T-helper 1 cell (primary cell): ENCODE measurements around the gene LYZL1.
A peak's percentile ranks its signal among the peaks of the same experiment; 100 is the strongest.
"Not testable (repeated sequence)": the region's sequence is repeated elsewhere in the genome, so short reads cannot be mapped to it uniquely, and the experiment has no call there.

Experiments
- DNase-seq, 5 donors: peaks; one replicate each; pipeline ENCODE4 v3.0.0-alpha.2; 2012 to 2020

LYZL1 gene

DNA sequence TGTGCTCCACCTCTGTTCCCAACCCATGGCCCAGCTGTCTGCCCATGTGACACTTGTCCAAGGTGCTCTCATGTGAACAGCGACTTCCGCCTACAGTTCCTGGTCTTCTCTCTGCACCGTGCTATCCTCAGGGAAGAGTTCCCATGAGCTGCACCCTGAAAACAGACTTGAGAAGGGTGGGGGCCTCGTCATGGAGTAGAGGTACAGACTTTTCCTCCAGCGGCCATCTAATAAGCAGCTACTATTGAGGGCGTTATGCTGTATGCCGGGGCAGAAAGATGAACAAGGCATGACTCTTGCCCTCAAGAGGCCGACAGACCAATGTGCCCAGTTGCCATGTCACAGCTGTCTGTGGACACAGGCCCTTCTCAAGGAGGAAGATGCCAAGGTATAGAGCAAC, 25.4 kb upstream of the LYZL1 start:
- DNase-seq = no peak

DNA sequence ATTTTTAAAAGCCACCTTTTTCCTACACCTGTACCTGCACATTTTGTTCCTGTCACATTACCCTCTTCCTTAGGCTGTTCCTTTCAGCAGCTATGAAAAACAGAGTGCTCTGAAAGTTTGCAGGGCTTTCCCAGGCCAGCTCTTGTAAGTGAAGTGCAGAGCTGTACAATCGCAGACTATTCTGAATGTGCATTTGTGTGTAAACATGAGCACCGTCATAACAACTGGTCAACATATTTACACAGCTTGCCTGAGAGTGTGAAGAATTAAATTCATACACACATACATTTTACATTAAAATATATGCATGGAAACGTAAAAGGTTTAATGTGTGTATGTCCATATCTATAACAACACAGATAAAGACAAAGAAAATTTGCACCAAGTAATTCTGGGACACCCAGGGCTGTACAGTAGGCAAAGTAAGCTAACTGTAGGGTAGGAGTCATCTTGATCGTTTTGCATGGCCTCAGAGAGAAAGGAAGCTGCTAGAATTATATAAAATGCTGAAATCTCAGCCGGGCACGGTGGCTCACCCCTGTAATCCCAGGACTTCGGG, 23.6 kb upstream of the LYZL1 start:
- DNase-seq = no peak

DNA sequence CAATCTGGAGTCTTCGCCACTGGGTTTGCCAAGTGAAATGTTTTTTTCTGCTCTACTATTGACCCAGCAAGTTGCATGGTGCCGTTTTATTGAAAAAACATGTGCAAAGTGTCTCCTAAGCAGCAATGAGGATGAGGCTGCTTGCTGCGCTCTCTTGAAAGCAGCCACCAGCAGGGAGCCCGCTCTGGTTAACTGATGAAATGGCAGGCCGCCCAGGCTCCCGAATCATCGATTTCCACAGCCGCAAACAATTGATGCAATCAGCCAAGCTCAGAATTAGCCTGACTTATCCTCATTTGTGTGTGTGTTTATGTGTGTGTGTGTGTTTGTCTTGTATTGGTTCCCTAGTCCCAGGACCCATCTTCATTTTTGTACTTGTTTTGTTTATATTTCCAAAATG, 22.2 kb upstream of the LYZL1 start:
- DNase-seq = no peak

DNA sequence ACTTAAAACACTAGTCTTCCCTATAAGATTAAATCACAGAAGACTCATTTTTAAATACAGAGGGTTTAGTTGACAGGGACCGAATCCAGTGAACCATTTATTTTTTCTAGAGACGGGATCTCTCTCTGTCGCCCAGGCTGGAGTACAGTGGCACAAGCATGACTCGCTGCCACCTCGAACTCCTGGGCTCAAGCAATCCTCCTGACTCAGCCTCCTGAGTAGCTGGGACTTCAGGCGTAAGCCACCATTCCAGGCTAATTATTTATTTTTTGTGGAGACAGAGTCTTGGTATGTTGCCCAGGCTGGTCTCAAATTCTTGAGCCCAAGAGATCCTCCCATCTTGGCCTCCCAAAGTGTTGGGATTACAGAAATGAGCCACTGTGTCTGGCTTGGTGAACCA, 20.9 kb upstream of the LYZL1 start:
- no peak for DNase-seq

DNA sequence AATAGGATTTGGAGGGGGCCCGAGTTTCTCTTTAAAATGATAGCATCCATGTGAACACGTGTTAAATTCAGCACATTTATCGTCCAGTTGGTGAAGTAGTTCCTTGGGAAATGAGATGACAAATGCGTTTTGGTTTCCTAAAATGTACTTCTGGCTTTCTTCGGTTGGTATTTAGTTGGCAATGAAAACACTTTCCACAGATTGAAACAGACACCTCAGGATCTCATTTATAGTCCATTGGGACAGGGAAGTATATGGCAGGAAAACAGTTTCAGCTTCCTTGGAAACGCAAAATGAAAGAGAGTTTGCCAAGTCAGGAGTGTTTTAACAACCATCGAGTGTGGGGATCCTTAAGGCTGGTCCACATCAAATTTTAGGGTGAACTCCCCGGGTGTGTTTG, 19.4 kb upstream of the LYZL1 start:
- DNase-seq = no peak

DNA sequence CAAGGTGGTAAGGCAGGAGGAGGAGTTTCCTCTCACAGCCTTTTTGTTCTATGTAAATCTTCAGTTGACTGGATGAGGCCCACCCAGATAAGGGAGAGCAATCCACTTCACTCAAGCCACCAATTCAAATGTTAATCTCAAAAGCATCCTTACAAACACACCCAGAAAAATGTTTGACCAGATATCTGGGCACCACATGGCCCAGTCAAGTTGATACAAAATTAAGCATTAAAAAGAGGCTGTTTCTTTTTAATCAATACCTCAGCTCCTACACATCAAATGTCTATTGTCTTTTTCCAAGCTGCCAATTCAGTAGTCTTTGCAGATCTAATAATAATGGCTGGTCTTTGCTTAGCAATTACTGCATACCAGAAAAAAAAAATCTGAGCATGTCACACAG, 18.0 kb upstream of the LYZL1 start:
- no peak for DNase-seq

DNA sequence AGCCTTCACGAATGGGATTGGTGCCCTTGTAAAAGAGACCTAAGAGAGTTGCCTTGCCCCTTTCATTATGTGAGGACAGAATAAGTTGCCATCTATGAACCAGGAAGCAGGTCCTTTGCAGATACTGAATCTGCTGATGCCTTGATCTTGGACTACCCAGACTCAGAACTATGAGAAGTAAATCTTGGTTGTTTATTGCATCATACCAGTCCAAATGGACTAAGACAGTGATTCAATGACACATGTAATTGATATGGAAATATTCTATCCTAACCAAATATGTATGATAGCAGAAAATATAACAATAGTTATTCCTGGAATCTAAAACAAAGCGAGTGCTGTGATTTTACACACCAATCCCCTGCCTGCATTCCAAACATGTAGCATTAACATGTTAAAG, 17.0 kb upstream of the LYZL1 start:
- DNase-seq = no peak

DNA sequence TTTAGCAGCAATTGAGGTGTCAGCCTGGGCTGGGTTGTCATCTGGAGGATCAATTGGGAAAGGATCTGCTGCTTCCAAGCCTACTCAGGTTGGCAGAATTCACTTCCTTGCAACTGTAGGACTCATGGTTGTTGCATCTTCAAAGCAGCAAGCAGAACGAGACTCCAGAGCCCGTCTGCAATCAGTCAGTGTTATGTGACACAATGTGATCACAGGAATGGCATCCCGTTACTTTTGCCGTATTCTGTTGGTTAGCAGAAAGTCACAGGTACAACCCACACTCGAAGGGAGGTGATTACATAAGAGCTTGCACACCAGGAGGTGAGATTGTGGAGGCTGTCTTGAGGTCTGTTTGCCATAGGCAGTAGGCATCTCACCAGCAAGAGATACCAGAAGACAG, 15.4 kb upstream of the LYZL1 start:
- DNase-seq = no peak

DNA sequence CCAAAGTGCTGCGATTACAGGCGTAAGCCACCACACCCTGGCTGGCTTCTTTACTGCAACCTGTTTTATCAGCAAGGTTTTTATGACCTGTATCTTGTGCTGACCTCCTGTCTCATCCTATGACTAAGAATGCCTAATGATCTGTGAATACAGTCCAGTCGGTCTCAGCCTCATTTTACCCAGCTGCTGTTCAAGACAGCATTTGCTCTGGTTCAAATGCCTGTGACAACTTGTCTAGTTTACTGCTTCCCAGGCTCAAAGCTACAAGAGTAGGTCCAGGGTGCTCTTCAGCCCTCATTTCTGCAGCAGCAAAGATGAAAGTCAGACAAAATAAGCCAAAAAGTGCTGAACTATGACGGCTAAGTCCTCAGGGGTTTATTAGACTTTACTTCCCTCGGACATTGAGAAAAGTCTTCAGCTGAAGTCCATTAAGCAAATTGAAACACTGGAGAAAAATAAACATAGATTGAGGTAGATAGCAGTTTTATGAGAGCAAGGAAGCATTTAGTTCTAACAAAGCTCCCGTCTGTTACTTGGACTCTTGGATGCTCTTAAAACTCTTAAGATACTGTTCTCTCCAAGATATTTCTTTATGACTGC, 12.5 kb upstream of the LYZL1 start:
- DNase-seq = no peak

DNA sequence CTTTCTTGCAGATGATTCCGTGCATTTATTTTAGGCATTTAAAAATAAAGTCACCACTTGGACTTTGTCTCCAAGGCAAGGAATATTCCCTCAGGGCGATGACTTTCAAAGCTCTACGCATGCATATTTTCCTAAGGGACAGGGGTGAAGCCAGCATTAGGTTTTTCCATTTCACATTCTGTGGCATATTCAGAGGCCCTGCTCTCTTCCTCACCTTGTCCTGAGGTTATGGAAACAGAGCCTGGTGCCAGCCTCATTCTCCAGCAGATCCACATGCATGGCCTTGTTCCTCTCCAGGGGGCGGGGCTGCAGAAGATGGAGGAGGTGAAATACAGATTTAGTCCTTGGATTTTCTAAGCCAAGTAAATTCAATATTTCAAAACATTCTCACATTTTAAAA, 11.6 kb upstream of the LYZL1 start:
- no peak for DNase-seq

DNA sequence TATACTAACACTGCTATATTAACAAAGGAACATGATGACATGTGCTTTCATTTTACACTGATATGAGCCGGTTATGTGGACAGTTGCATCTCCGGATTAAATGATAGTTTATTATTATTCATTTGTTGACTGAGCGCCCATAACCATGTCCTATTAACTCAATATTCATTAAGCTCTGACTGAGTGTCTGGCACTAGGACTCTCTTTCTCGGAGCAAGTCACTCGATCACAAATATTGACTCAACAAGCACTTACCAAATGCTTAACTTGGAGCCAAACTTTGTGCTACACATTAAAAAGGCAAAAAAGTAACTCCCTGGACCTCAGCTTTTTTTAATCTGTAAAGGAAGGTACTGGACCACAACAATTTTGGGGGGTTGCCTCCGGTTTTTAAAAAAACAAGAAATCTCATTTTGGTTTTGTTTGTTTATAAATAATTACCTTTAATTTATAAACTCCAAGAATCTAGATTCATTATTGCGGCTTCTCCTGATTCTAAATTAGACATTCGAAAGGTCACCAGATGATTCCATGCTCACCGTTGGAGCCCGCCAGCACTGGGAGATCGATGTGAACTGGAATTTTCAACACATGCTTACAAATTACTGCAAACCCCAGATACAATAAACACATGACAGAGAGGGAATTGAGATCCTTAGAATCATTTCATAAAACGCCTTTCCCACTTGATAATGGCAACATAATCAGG, 8.9 kb upstream of the LYZL1 start:
- no peak for DNase-seq

DNA sequence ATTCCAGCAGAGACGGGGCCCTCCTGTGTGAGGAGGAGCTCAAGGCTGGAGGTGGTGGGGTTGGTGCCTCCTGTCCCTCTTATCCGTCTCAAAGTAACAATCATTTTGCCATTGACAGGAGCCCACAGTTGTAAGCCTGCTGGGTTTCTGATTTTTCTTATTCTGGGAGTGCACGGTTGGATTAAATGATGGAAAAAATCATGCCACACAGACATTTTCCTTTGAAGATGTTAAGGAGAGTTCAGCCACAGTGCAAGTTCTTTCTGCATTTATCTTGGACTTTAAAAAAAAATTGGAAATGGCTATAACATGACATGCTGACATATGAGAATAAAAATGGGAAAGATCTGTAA, 8.4 kb upstream of the LYZL1 start:
- no peak for DNase-seq

DNA sequence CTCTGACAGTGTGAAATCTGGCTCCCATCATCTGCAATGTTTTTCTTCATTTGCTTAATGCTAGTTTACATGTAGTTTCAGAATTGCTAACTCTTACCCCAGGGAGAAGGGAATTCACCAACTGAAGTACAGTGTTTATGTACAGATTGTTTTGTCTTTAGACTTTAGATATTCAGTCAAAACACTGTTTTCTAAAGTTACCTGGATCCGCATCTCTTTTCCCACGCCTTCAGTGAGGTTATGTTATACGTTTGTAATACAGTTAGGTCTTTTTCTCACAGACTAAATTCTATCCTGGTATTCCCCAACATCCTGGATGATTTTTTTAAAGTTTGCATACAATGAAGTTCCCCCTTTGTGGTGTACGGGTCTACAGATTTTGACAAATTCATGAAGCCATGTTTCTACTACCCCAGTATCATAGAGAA, 3.2 kb upstream of the LYZL1 start:
- no peak for DNase-seq

DNA sequence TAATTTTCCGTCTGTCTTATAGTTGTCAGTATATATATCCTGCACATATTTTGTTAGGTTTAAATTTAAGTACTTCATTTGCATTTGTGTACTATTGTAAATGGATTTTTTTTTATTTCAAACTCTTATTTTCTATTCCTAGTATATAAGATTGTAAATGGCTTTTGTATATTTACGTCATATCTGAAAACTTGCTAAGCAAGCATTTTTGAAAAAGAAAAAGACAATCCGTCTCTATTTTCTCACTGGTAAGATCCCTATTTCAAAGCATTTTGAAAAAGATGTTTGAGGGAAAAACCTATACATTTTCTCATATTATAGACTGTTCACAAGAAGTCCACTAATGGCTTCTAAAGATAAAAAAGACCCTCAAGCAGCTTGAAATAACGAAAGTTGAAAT, 1.2 kb upstream of the LYZL1 start:
- DNase-seq = no peak

DNA sequence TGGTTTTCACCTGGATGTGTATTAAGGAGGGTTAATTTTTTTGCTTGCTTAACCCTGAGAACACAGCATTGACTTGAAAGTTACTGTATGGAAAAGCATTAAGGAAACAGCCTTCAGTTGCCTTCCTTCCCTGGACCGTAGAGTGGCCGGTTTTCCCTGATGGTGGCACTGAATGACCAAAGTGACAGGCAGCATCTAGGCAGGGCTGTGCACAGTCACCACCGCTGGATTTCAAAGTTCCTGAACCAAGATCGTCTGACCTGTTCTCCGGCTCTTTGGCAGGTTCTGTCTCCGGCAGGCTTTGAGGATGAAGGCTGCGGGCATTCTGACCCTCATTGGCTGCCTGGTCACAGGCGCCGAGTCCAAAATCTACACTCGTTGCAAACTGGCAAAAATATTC, 2.7 kb downstream of the LYZL1 start:
- not testable (repeated sequence) for DNase-seq

DNA sequence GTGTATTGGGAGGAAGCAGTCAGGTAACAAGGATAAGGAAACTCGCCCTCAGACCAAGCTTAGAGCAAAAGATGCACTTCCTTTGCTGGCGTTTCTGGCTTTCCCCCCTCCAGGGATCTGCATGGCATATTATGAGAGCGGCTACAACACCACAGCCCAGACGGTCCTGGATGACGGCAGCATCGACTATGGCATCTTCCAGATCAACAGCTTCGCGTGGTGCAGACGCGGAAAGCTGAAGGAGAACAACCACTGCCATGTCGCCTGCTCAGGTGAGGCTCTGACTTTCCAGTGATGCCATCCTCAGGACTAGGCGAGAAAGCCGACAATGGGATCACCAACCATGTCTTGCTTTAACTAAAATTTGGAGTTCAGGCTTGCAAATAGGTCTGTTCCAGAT, 3.5 kb downstream of the LYZL1 start:
- DNase-seq = not testable (repeated sequence)

DNA sequence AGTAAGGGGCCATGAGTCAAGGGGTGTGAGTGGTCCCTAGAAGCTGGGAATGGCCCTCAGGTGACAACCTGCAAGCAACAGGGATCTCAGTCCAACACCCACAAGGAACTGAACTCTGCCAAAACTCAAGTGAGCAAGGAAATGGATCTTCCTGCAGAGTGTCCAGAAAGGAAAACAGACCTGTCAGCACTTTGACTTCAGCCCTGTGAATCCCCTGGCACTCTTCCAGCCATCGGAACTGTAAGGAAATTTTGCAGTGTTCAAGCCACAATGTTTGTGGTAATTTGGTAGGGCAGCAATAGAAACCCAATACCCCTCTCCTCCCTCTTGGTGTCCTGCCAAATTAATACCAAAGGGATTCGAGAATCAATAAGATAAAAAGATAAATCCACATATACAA, 6.9 kb downstream of the LYZL1 start:
- no peak for DNase-seq

DNA sequence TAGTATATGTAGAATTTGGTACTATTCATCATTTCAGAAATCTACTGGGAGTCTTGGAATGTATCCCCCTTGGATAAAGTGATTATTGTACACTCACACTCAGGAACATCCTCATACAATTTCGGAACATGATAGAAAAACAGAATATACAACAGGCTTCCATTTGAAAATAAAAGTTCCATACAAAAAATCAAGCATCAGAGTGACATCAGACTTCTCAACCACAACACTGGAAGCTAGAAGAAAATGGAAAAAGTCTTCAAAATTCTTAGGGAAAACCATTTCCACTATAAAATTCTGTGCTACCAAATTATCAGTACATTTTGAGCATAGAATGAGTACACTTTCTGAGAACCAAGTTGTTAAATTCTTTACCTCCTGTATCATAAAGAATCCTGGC, 8.8 kb downstream of the LYZL1 start:
- no peak for DNase-seq

DNA sequence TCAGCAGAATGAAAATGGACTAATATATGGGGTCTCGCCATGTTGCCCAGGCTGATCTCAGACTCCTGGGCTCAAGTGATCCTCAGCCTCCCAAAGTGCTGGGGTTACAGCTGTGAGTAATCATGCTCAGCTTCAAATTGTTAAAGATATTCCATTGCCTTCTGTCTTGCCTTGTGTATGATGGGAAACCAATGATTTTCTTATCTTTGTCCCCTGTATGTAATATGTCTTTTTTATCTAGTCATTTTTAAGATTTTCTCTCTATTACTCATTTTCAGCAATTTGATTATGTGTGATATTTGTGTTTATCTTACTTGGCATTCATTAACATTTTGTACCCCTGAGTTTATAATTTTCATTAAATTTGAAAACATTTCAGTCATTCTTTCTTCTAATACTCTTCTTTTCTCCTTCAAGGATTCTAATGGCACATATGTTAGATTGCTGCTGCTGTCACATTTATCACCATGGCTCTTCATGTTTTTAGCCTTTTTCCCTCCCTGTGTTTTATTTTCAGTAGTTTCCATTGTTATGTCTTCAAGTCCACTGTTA, 12.6 kb downstream of the LYZL1 start:
- DNase-seq = no peak

DNA sequence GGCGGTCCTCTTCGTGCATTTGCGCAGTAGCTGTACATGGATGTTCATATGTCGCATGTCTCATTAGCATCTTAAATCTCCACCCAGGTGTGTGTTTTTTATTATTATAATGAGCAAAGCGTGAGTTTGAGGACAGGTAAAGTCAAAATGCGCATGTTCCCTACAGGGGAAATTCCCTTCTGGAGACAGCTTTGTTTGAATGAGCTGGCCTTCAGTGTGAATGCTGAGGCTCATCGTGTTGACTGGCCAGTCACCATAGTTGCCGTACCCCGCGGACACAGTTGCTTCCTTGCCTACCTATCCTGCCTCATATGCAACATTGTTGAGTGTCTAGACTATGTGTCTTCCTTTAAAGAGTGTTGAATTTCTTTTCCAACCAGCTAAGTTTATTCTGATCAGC, 13.6 kb downstream of the LYZL1 start:
- DNase-seq = no peak

DNA sequence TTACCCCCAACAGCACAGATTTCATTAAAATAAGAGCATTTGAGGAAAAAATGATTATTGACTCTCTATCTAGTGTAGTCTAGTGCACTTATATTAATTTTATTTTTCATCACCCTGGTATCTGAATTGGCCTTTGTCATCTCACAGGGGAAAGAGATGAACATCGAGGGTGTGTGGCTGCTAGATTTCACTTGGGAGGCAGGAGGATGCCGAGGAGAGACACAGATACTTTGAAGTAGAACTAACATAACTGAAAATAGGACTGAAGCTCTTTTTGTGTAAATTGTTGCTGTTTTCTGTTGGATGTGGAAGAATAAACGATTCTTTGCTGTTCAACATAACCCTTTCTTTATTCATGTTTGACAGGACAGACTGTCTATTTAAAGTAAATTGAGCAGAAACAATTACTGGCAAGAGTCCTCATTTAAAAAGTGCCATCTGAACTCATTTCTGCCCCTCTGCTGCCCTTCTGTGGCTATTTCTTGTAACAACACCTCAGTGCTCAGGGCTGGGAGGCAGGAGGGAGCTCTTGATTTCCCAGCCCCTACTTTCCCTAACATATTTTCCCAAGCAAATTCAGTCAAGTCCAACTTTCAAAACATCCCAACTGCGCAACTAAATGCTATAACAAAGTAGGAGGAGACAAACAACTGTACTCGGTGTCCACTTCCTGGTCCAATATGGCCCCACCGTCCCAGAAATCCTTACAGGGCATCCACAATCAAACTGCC, 15.6 kb downstream of the LYZL1 start:
- peak in 2 of 5 donors; percentile 6 to 9 for DNase-seq

DNA sequence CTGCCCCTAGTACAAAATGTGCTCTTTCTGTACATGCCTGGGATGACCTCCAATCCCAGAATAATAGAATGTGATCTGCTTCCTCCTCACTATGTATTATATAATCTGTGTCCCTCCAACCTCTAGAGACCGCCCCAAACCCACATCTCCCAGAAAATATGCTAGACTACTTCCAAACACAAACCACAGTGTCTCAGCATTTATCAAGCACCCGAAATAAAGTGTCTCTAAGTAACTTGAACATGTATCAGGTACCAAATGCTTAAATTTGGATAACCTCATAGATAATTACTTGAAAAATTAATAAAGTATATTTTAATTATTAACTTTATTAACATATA, 16.1 kb downstream of the LYZL1 start:
- DNase-seq = no peak

DNA sequence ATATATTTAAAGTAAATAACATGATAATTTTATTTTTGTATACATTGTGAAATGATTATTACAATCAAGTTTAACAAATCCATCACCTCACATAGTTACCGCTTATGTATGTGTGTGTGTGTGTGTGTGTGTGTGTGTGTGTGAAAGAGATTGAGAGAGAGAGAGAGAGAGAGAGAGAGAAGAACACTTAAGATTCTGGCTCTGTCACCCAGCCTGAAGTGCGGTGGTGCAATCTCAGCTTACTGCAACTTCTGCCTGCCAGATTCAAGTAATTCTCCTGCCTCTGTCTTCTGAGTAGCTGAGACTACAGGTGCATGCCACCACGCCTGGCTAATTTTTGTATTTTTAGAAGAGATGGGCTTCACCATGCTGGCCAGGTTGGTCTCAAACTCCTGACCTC, 17.8 kb downstream of the LYZL1 start:
- no peak for DNase-seq

DNA sequence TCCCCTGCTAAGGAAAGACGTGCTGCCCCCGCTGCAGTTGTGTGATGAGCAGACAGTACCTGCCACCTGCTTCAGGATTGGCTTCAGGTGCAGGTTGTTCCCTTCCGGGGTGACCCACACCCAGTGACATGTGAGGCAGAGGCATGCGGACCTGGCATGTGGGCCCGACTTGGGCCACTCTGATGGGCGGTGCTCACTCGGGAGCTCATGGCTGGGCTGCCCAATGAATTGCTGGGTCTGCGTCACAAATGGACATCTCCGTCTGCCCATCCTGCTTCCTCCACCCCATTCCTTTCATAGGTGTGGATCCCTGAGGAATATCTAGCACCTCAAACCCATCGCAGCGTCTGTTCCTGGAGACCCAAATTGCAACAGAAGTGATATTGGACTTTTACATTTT, 19.3 kb downstream of the LYZL1 start:
- not testable (repeated sequence) for DNase-seq
